GM18951 (cell line): ENCODE data around the gene CMIP.

Experiments
- POLR2A ChIP-seq: IDR thresholded peaks from 4 replicates; pipeline ENCODE4 v1.6.1; 2011; ENCODE audit warnings: mild to moderate bottlenecking; ENCODE audit not compliant: insufficient read length, insufficient read depth; ENCODE audit errors: extremely low read depth
- in situ Hi-C: fragments of 300-500 bp; cut with MboI; formaldehyde crosslinking; loops from one replicate; pipeline ENCODE4 v1.12.0; 2022; ENCODE audit warnings: low sequenced_read_pairs, mixed read lengths, inconsistent platforms; ENCODE audit not compliant: unreplicated experiment

Gene CMIP

DNA sequence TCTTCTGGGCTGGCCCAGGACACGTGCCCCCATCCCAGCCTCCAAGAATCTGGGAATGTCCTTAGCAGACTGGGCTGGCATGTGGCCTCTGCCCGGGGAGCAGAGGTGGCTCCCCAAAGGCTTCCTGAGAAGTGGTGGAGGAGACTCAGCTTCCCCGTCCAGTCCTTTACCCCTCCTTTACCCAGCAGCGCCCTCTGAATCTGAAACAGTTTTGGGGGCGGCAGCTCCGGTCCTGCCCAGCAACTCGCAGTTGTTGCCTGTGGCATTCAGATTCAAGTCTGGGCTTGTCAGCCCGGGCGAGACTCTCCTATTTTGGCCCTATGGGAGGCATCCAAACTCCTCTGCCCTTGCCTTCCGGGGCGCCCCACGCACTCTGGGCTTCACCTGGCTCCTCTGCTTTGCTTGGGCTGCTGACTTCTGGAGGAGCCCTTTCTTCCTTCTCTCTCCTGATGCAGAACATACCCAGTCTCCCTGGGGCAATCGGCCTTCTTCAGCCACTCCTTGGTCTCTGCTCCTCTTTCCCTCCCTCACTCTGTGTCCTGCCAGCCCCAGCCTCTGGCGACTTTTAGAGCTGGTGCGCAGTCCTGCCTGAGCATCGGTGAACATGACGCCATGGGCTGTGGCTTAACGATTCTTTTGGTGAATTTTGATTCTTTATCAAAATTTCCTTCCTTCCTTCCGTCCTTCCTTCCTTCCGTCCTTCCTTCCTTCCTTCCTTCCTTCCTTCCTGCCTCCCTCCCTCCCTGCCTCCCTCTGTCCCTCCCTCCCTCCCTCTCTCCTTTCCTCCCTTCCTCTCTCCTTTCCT is 55.2 kb downstream of the CMIP start:
- in situ Hi-C loops: no loop called here
- no peak for TF ChIP-seq POLR2A

DNA sequence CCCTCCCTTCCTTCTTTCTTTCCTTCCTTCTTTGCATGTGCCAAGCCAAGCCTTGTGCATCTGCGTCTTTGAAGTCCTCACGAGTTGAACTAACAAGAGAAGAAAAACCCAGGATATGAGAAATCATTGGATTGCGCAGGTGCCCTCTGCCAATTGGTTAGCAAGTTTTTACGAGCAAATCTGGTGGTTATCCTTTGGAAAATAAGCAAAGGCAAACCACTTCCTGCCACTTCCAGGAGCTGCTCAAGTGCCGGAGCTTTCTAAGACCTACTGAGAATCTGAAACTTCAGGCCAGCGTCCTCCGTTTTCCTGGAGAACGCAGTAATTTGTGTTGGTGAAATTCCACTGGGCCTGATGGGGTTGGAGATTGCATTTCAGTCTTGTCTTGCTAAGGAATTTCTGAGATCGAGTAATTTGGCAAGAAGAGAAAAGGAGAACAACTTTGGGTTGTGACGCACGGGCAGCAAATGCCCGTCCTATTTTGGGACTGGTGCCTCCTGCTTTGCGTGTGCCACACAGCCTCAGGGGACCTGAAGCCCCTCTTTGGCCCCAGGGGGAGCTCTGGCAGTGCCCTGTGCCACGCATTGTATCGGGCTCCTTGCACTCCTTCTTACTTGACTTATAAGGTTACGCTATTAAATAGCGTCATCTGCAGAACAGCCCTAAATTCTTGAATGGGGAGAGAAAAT is 56.4 kb downstream of the CMIP start:
- no peak for TF ChIP-seq POLR2A
- in situ Hi-C loops: no loop called here

DNA sequence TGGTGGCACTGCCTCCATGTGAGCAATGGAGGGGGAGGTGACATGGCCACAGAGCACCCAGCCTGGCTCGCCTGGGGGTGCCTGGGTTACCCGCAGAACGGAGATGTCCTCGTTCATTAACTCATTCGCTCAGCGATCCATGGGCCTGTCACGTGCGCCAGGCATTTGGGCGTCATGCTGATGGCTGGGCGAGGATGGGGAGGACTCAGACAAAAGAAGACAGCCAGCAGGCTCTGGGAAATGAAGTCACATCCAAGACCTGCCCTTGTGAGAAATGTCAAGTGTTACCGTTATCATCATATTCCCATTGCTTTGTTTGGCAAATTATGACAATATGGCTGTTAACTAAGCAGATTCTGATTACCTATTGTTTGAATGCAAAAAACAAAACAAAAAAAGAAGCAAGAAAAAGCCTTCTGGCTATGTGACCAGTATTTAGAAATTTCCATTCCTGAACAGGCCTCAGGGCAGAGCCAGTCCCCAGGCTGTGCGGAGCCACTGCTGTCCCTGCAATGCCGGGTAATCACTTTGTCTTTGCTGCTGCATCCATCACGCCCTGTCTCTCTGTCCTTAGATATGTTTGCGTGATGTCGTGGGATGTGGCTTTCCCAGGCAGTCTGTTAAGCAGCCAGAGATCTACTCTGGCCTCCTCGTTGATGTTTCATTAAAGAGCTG is 57.9 kb downstream of the CMIP start:
- TF ChIP-seq POLR2A: no peak
- in situ Hi-C loops: no loop called here

DNA sequence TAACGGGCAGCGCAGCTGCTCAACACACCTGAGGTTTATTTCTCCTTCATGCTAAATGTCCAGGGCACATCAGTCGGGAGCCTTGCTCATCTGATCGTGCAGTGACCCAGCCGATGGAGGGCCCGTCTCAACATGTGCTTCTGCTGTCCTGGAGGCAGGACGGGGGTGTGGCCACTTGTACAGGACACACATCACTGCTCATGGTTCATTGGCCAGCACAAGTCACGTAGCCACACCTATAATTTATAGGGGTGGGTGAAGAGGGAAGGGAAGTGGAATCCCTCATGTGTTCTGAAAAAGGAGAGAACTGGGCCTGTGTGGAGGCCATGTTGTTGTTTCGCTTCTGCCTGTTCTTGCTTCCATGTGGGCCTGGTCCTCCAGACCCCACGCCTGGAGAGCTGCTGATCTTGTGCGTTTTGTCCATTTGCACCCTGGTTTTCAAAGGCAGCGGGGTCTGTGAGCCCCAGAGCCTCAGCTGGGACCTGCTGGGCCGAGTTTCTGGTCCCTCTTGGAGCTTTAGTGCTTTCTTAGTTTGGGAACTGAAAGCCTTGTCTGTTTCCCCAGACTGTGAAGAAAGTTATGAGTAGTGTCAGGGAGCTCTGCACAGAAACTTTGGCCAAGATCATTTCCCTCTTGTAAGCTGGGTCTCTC is 60.5 kb downstream of the CMIP start:
- peak; percentile 29 for TF ChIP-seq POLR2A
- in situ Hi-C loops: no loop called here

DNA sequence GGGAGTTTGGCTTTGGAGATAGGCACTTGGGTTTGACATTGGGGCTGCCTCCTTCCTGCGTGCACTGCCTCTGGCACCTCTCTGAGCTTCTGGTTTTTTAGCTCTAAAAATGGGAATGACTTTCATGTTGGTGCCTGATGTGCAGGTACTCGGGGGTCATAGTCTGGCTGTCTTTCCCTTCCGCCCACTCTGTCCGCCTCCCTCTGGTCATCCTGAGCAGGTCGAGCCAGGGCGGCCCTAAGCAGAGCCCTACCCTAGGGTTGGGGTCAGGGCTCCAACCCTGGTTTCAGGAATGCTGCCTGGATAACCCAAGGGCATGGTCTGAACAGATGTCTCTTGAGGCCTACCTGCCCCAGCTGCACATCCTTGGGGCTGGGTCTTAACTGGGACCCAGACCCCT is 64.8 kb downstream of the CMIP start:
- in situ Hi-C loops: no loop called here
- TF ChIP-seq POLR2A: no peak

DNA sequence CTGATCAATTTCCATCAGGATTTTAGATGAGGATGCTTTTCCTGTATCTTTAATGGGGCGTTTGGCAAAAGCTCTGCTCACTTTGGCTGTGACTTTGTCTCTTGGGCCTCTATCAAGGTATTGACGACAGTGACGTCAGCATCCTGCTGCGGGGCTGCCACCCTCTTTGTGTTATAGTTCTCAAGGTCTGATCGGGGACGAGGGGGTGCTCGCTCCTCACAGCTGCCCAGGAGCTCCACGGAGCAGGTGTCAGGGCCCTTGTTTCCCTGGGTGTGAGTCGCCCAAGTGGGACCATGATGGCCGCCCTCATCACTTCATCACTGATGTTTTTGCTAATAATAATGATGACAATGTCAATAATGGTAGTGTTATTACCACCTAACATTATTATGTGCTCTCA is 65.4 kb downstream of the CMIP start:
- TF ChIP-seq POLR2A: no peak
- in situ Hi-C loops: no loop called here

DNA sequence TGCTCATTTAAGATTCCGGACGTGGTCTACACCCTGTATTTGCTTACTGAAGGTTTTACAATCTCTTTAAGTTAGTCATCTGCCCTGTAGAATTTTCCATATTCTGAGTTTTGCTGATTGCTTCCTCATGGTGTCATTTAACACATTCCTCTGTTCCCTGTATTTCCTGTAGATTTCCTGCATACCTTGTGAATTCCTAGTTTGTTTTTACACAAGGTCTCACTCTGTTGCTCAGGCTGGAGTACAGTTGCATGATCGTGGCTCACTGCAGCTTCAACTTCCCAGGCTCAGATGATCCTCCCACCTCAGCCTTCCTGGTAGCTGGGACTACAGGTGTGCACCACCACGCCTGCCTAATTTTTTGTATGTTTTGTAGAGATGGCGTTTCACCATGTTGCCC is 66.8 kb downstream of the CMIP start:
- in situ Hi-C loops: no loop called here
- TF ChIP-seq POLR2A: no peak

DNA sequence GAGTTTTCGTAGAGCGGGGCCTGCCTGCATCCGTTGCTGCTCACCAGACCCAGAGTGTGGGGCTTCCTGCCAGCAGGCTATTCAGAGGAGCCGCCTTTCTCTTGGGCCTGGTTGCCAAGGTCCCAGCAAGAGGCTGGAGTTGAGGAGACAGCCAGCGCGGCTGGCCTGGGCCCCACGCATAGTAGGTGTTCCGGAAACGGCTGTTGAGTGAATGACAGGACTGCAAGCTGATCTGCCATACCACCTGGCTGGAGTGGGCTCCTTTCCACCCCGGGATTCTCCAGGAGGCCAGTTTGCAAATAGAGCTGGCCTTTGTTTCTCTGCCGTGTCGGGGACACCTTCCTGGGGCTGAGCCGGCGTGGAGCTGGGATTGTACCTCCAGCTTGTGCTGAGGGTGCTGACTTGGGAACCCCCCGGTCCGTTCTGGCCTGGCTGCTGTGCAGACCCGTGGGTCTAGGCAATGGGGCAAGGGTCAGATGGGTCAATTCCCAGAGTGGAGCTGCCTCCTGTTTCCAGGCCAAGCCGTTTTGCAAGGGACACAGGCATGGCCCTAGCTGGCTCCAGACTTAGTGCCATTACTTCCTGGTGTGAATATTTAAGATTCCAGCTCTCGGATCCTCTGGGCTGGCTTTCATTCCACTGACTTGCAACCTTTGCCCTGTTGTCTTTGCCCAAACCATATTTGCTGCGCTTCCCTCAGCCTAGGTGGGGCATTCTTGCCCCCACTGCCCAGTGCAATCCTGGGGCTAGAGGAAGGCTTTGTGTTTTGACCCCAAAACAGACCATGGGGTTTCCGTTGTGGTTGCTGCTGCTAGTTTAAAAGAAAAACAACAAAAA is 68.8 kb downstream of the CMIP start:
- no peak for TF ChIP-seq POLR2A
- in situ Hi-C loops: no loop called here

DNA sequence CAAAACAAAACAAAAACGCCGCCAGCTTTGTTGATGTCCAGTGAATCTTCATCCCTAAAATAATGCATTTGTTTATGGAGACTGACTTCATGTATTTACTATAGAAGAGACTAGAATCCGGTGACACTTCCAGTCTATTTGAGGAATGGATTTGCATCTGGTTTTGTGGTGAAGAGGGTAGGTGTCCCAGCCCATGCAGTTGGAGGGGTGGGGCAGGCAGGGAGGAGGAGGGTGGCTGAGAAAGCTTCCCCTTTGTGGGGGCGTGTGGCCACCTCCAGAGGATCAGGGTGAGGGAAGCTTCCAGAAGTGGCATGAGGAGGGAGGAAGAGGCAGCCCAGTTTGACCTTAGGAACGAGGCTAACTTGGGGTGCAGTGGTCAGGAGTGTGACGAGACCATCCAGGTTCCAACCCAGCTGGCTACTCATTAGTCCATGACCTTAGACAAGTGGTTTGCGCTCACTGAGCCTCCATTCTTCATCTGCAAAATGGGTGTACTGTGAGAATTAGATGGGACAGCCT is 69.5 kb downstream of the CMIP start:
- TF ChIP-seq POLR2A: no peak
- in situ Hi-C loops: no loop called here

DNA sequence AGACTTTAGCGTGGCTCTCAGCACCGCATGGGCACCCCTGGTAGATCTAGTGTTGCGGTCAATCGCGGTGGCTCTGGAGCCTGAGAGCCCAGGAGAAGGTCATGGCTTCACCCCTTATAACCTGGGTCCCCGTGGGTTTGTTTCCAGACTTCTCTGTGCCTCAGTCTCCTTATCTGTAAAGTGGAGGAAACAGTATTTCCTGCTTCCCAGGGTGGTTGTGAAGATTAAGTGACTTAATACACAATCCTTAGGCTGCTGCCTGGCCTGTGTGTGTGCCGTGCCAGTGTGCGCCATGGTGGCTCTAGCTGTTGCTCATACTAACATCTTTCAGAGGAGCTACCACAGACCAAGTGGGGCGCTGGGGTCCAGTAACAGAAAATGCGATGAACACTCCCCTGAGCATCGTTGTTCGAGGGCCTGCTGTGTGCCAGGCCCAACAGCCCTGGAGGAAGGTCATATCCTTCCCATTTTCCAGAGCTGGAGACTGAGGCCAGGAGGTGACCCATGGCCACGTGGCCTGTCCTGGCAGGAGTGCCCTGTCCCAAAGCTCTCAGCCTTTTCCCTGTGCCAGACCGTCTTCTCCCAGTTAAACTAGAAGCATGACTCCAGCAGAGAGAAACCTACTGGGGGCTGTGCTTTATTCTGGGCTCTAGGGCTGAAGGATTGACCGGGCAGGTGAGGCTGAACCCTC is 70.1 kb downstream of the CMIP start:
- in situ Hi-C loops: no loop called here

DNA sequence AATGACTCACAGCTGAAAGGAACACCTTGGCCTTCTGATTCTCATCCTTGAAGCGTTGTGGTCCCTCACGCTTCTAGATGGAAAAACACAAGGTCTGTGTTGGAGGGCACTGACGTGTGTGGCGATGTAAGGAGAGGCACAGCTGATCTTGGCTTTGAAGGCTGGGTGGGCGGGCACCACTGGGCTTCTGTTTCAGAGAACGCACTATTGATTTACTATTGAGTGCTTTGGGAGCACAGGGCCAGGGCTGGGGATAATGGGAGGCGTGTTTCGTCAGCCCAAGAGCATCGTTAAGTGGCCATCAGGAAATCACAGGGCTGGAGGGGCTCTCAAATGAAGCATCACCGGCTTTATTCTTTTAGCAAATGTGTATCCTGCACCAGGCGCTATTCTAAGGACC is 70.7 kb downstream of the CMIP start:
- in situ Hi-C loops: no loop called here
- TF ChIP-seq POLR2A: no peak

More for the DNA sequence above, 70.1 kb downstream of the CMIP start:
- TF ChIP-seq POLR2A: no peak

DNA sequence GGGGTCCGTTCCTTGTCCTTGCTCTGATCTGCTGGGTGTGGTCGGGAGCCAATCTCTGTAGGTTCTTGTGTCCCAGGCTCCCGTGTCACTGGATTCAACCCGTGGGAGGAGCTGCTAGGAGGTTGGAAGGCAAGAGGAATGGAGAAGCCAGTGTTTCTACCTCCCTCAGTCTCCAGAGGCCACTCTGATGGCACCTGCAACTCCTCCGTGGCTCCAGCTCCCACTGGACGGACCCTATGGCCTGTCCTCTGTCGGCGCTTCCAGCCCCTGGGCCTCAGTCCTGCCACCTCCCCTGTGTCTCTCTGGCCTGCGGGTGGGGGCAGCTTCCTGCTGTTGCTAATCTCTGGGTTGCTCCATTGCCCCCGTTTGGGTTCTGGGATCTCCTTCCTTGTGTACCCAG is 71.1 kb downstream of the CMIP start:
- no peak for TF ChIP-seq POLR2A
- in situ Hi-C loops: no loop called here
